HCT116 (cell line): ENCODE measurements around the gene RYR2.

ENCODE experiments used
- POLR2A ChIP-seq: IDR thresholded peaks from 2 replicates; pipeline ENCODE4 v1.7.0; 2011; ENCODE audit warnings: borderline replicate concordance; ENCODE audit not compliant: insufficient read depth, insufficient read length; ENCODE audit errors: extremely low read depth
- POLR2AphosphoS5 ChIP-seq: IDR thresholded peaks from 2 replicates; pipeline ENCODE4 v1.6.1; 2011; ENCODE audit warnings: mild to moderate bottlenecking, low read depth, low read length, moderate library complexity
- SP1 ChIP-seq: IDR thresholded peaks from 2 replicates; pipeline ENCODE4 v1.6.1; 2012; ENCODE audit warnings: low read depth
- ZNF274 ChIP-seq: fragments of 200-500 bp; sonication (Bioruptor generic); IDR thresholded peaks from 2 replicates; pipeline ENCODE4 v1.6.1; 2014; ENCODE audit warnings: mild to moderate bottlenecking, low read depth, low read length, inconsistent platforms
- TF ChIP-seq, protein P1 (sequence below): IDR thresholded peaks from 2 replicates; pipeline ENCODE4 v1.6.1; 2012
- TF ChIP-seq, protein P2 (sequence below), 3 experiments: fragments of 200-600 bp in 1 of 3; sonication (generic) in 1 of 3; IDR thresholded peaks in 2 of 3; conservative IDR thresholded peaks in 1 of 3; 2 replicates each; pipeline ENCODE4 v1.5.1; 2012 to 2017; ENCODE audit warnings: low read depth in 2 of 3, low read length in 2 of 3, antibody characterized with exemption in 1 of 3, borderline replicate concordance in 1 of 3, control low read depth in 1 of 3, mild to moderate bottlenecking in 1 of 3, mixed read lengths in 1 of 3, mixed run types in 1 of 3, moderate library complexity in 1 of 3; ENCODE audit not compliant: insufficient read depth in 1 of 3

GRCh38 chr1:237700181-237700580 is 658.2 kb downstream of the RYR2 start:
- TF ChIP-seq ZNF274 (no peak), POLR2AphosphoS5 (no peak), POLR2A (no peak), SP1 (no peak)
- TF ChIP-seq, protein P1, sequence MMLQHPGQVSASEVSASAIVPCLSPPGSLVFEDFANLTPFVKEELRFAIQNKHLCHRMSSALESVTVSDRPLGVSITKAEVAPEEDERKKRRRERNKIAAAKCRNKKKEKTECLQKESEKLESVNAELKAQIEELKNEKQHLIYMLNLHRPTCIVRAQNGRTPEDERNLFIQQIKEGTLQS, result no peak
- TF ChIP-seq, protein P2, sequence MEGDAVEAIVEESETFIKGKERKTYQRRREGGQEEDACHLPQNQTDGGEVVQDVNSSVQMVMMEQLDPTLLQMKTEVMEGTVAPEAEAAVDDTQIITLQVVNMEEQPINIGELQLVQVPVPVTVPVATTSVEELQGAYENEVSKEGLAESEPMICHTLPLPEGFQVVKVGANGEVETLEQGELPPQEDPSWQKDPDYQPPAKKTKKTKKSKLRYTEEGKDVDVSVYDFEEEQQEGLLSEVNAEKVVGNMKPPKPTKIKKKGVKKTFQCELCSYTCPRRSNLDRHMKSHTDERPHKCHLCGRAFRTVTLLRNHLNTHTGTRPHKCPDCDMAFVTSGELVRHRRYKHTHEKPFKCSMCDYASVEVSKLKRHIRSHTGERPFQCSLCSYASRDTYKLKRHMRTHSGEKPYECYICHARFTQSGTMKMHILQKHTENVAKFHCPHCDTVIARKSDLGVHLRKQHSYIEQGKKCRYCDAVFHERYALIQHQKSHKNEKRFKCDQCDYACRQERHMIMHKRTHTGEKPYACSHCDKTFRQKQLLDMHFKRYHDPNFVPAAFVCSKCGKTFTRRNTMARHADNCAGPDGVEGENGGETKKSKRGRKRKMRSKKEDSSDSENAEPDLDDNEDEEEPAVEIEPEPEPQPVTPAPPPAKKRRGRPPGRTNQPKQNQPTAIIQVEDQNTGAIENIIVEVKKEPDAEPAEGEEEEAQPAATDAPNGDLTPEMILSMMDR (IDR thresholded peaks at IDR 0.05 in 2 of 3, conservative IDR thresholded peaks at IDR 0.05 in 1 of 3; ENCODE audit: borderline replicate concordance in 1 of 3, insufficient read depth in 1 of 3, low read depth in 2 of 3, low read length in 2 of 3), result no peak
